Measurements from ENCODE around the gene HMX1.

The HMX1 gene

GRCh38 chr4:8819473-8820177 is 52.0 kb downstream of the HMX1 start:
- Histone ChIP-seq H3K36me3 (ENCODE audit: control insufficient read depth, insufficient read depth, low read length) (no peaks in the 10 kb centered on the region), H3K4me3 (ENCODE audit: low read depth, low read length) (no peak overlapping the region), H3K9ac (ENCODE audit: low read depth, low read length) (no peak overlapping the region), H3K27ac (ENCODE audit: low read depth, low read length) (no peak overlapping the region), H3K27me3 (ENCODE audit: control insufficient read depth, insufficient read depth, low read length) (no peaks in the 10 kb centered on the region), H3K9me3 (ENCODE audit: control insufficient read depth, insufficient read depth, low read length) (no peaks in the 10 kb centered on the region), H3K4me1 (ENCODE audit: control insufficient read depth, insufficient read depth, low read length) (no peaks in the 10 kb centered on the region)

GRCh38 chr4:8819019-8819418 is 52.6 kb downstream of the HMX1 start:
- Histone ChIP-seq H3K9ac (ENCODE audit: low read depth, low read length) (no peak overlapping the region), H3K4me1 (ENCODE audit: control insufficient read depth, insufficient read depth, low read length) (no peaks in the 10 kb centered on the region), H3K27ac (ENCODE audit: low read depth, low read length) (no peak overlapping the region), H3K4me3 (ENCODE audit: low read depth, low read length) (no peak overlapping the region), H3K9me3 (ENCODE audit: control insufficient read depth, insufficient read depth, low read length) (no peaks in the 10 kb centered on the region), H3K36me3 (ENCODE audit: control insufficient read depth, insufficient read depth, low read length) (no peaks in the 10 kb centered on the region), H3K27me3 (ENCODE audit: control insufficient read depth, insufficient read depth, low read length) (no peaks in the 10 kb centered on the region)

- no peaks in the 10 kb centered on the region for H3K27me3 ChIP-seq (ENCODE audit: control insufficient read depth, insufficient read depth, low read length)
- H3K9ac ChIP-seq (ENCODE audit: low read depth, low read length), result no peak overlapping the region
- no peak overlapping the region for H3K27ac ChIP-seq (ENCODE audit: low read depth, low read length)
- no peaks in the 10 kb centered on the region for H3K9me3 ChIP-seq (ENCODE audit: control insufficient read depth, insufficient read depth, low read length)
- H3K4me1 ChIP-seq (ENCODE audit: control insufficient read depth, insufficient read depth, low read length), result no peaks in the 10 kb centered on the region
- no peaks in the 10 kb centered on the region for H3K36me3 ChIP-seq (ENCODE audit: control insufficient read depth, insufficient read depth, low read length)
- H3K4me3 ChIP-seq (ENCODE audit: low read depth, low read length), result no peak overlapping the region
These were observed 53.4 kb downstream of the HMX1 start for GRCh38 chr4:8818063-8818881.

- Histone ChIP-seq H3K27me3 (ENCODE audit: control insufficient read depth, insufficient read depth, low read length) (no peaks in the 10 kb centered on the region), H3K36me3 (ENCODE audit: control insufficient read depth, insufficient read depth, low read length) (no peaks in the 10 kb centered on the region), H3K9ac (ENCODE audit: low read depth, low read length) (no peak overlapping the region), H3K4me1 (ENCODE audit: control insufficient read depth, insufficient read depth, low read length) (no peaks in the 10 kb centered on the region), H3K4me3 (ENCODE audit: low read depth, low read length) (no peak overlapping the region), H3K9me3 (ENCODE audit: control insufficient read depth, insufficient read depth, low read length) (no peaks in the 10 kb centered on the region), H3K27ac (ENCODE audit: low read depth, low read length) (no peak overlapping the region)
These were observed 53.9 kb downstream of the HMX1 start for GRCh38 chr4:8817813-8818062.

- no peak overlapping the region for H3K27ac ChIP-seq (ENCODE audit: low read depth, low read length)
- H3K4me1 ChIP-seq (ENCODE audit: control insufficient read depth, insufficient read depth, low read length), result no peaks in the 10 kb centered on the region
- no peak overlapping the region for H3K4me3 ChIP-seq (ENCODE audit: low read depth, low read length)
- H3K9me3 ChIP-seq (ENCODE audit: control insufficient read depth, insufficient read depth, low read length), result no peaks in the 10 kb centered on the region
- H3K9ac ChIP-seq (ENCODE audit: low read depth, low read length), result no peak overlapping the region
- no peaks in the 10 kb centered on the region for H3K36me3 ChIP-seq (ENCODE audit: control insufficient read depth, insufficient read depth, low read length)
- H3K27me3 ChIP-seq (ENCODE audit: control insufficient read depth, insufficient read depth, low read length), result no peaks in the 10 kb centered on the region
These were observed 54.4 kb downstream of the HMX1 start for GRCh38 chr4:8817096-8817812.

All from HUES48 (cell line).